Neural progenitor cell (in vitro differentiated cells): ENCODE results near the gene ASF1A. TPM values are rescaled to one million over a fixed set of nuclear protein-coding genes. Genes with fewer than 3 reads are reported as not detected.

Experiments
- DNase-seq: peaks from one replicate; pipeline ENCODE4 v3.0.0-alpha.2; 2016; ENCODE audit warnings: low spot score
- H2AFZ ChIP-seq: fragments of 200-600 bp; sonication (generic); replicated peaks from 2 replicates; pipeline ENCODE4 v1.6.1; 2016; ENCODE audit warnings: antibody characterized with exemption
- H3F3A ChIP-seq: fragments of 200-600 bp; sonication (generic); 2 replicates; pipeline ENCODE4 v1.6.1; 2016; ENCODE audit warnings: antibody characterized with exemption, low read depth
- H3K27ac ChIP-seq: fragments of 200-600 bp; sonication (generic); 2 replicates; pipeline ENCODE4 v1.5.1; 2016; ENCODE audit warnings: mild to moderate bottlenecking
- H3K27me3 ChIP-seq: fragments of 200-600 bp; sonication (generic); 2 replicates; pipeline ENCODE4 v1.6.1; 2016; ENCODE audit warnings: mild to moderate bottlenecking, moderate library complexity
- H3K36me3 ChIP-seq: fragments of 200-600 bp; sonication (generic); 2 replicates; pipeline ENCODE4 v1.5.1; 2016
- H3K4me1 ChIP-seq: fragments of 200-600 bp; sonication (generic); 2 replicates; pipeline ENCODE4 v1.6.1; 2016; ENCODE audit warnings: mixed run types
- H3K4me2 ChIP-seq: fragments of 200-600 bp; sonication (generic); 2 replicates; pipeline ENCODE4 v1.6.1; 2016
- H3K4me3 ChIP-seq: fragments of 200-600 bp; sonication (generic); 2 replicates; pipeline ENCODE4 v1.5.1; 2016
- H3K79me2 ChIP-seq: fragments of 200-600 bp; sonication (generic); 2 replicates; pipeline ENCODE4 v1.6.1; 2016; ENCODE audit warnings: low read depth
- H3K9ac ChIP-seq: fragments of 200-600 bp; sonication (generic); 2 replicates; pipeline ENCODE4 v1.6.1; 2016
- H3K9me3 ChIP-seq: fragments of 200-600 bp; sonication (generic); 2 replicates; pipeline ENCODE4 v1.5.1; 2016; ENCODE audit warnings: low read depth
- H4K20me1 ChIP-seq: fragments of 200-600 bp; sonication (generic); 2 replicates; pipeline ENCODE4 v1.6.1; 2016; ENCODE audit warnings: low read depth
- H3K27ac Mint-ChIP-seq: 3 replicates; pipeline ENCODE4 v1.8.0; 2021; ENCODE audit warnings: mixed read lengths
- H3K27me3 Mint-ChIP-seq: 2 replicates; pipeline ENCODE4 v1.8.0; 2022; ENCODE audit warnings: low read depth, mild to moderate bottlenecking, inconsistent platforms, moderate library complexity, mixed read lengths; ENCODE audit not compliant: insufficient read depth
- H3K36me3 Mint-ChIP-seq: 3 replicates; pipeline ENCODE4 v1.8.0; 2021; ENCODE audit warnings: mixed read lengths
- H3K4me1 Mint-ChIP-seq: 3 replicates; pipeline ENCODE4 v1.8.0; 2021; ENCODE audit warnings: mixed read lengths
- H3K4me3 Mint-ChIP-seq: 3 replicates; pipeline ENCODE4 v1.8.0; 2021; ENCODE audit warnings: mild to moderate bottlenecking, moderate library complexity, mixed read lengths
- H3K9me3 Mint-ChIP-seq: 3 replicates; pipeline ENCODE4 v1.8.0; 2020; ENCODE audit warnings: mixed read lengths
- CTCF ChIP-seq: fragments of 200-600 bp; sonication (generic); IDR thresholded peaks from 2 replicates; pipeline ENCODE4 v1.5.1; 2017; ENCODE audit warnings: antibody characterized with exemption, mild to moderate bottlenecking
- EZH2 ChIP-seq: fragments of 200-600 bp; sonication (generic); IDR thresholded peaks from 2 replicates; pipeline ENCODE4 v1.6.1; 2017; ENCODE audit warnings: antibody characterized with exemption, mild to moderate bottlenecking, moderate library complexity
- EZH2phosphoT487 ChIP-seq: fragments of 200-600 bp; sonication (generic); IDR thresholded peaks from 2 replicates; pipeline ENCODE4 v1.6.1; 2017; ENCODE audit warnings: antibody characterized with exemption
- total RNA-seq: library from RNA; depleted of rRNA; stranded (reverse); fragments of >200 nt; gene quantifications from 2 replicates; pipeline ENCODE4 v1.2.3, GENCODE V29; 2015; ENCODE audit warnings: low replicate concordance

ASF1A gene
- total RNA-seq, 1 donor from 2014 or later = 54.8 TPM

GRCh38 chr6:118913161-118913560, 19.2 kb downstream of the ASF1A start:
- DNase-seq = no peak
- Mint-ChIP-seq H3K4me3 (no peak overlapping the region), H3K36me3 (peaks cover 29% of the 10 kb centered on the region), H3K9me3 (no peaks in the 10 kb centered on the region), H3K27me3 (no peaks in the 10 kb centered on the region), H3K4me1 (no peaks in the 10 kb centered on the region), H3K27ac (no peak overlapping the region)
- peaks cover 20% of the 10 kb centered on the region for H3K36me3 ChIP-seq
- H3K4me2 ChIP-seq = no peak overlapping the region
- H3F3A ChIP-seq = no peaks in the 10 kb centered on the region
- TF ChIP-seq CTCF = no peak
- no peak for TF ChIP-seq EZH2
- no peak for TF ChIP-seq EZH2phosphoT487
- peaks cover 3% of the 10 kb centered on the region for H4K20me1 ChIP-seq
- H3K9ac ChIP-seq = no peak overlapping the region
- H3K4me3 ChIP-seq = no peak overlapping the region
- H3K4me1 ChIP-seq = no peaks in the 10 kb centered on the region
- H3K79me2 ChIP-seq = no peaks in the 10 kb centered on the region
- no peaks in the 10 kb centered on the region for H3K9me3 ChIP-seq
- no peak overlapping the region for H3K27ac ChIP-seq
- H3K27me3 ChIP-seq = no peaks in the 10 kb centered on the region
- no peak overlapping the region for H2AFZ ChIP-seq

GRCh38 chr6:118914598-118914997, 20.6 kb downstream of the ASF1A start:
- Histone ChIP-seq H4K20me1 (no peaks in the 10 kb centered on the region), H3K27me3 (no peaks in the 10 kb centered on the region), H3K4me3 (no peak overlapping the region), H3K79me2 (no peaks in the 10 kb centered on the region), H3K36me3 (peaks cover 10% of the 10 kb centered on the region), H3K4me1 (no peaks in the 10 kb centered on the region), H2AFZ (no peak overlapping the region), H3K9me3 (no peaks in the 10 kb centered on the region), H3K4me2 (no peak overlapping the region), H3K27ac (peak overlapping the region; percentile 22), H3K9ac (no peak overlapping the region), H3F3A (no peaks in the 10 kb centered on the region)
- no peak for TF ChIP-seq CTCF
- TF ChIP-seq EZH2 = no peak
- no peak for TF ChIP-seq EZH2phosphoT487
- DNase-seq = no peak
- Mint-ChIP-seq H3K4me1 (no peaks in the 10 kb centered on the region), H3K27me3 (no peaks in the 10 kb centered on the region), H3K27ac (no peak overlapping the region), H3K9me3 (no peaks in the 10 kb centered on the region), H3K36me3 (peaks cover 25% of the 10 kb centered on the region), H3K4me3 (no peak overlapping the region)

- Histone ChIP-seq H4K20me1 (no peaks in the 10 kb centered on the region), H3K9me3 (no peaks in the 10 kb centered on the region), H3K27ac (no peak overlapping the region), H3K27me3 (no peaks in the 10 kb centered on the region), H3K9ac (no peak overlapping the region), H3K4me3 (no peak overlapping the region), H3K4me2 (no peak overlapping the region), H3K4me1 (no peaks in the 10 kb centered on the region), H2AFZ (no peak overlapping the region), H3F3A (no peaks in the 10 kb centered on the region), H3K36me3 (no peaks in the 10 kb centered on the region), H3K79me2 (no peaks in the 10 kb centered on the region)
- no peak overlapping the region for H3K4me3 Mint-ChIP-seq
- H3K9me3 Mint-ChIP-seq = no peaks in the 10 kb centered on the region
- no peak for TF ChIP-seq CTCF
- no peak for TF ChIP-seq EZH2
- TF ChIP-seq EZH2phosphoT487 = no peak
- DNase-seq = no peak
- no peaks in the 10 kb centered on the region for H3K4me1 Mint-ChIP-seq
- H3K27ac Mint-ChIP-seq = no peak overlapping the region
- H3K27me3 Mint-ChIP-seq = no peaks in the 10 kb centered on the region
- peaks cover 36% of the 10 kb centered on the region for H3K36me3 Mint-ChIP-seq
Observed at GRCh38 chr6:118917546-118918328, 23.8 kb downstream of the ASF1A start.
